Suprapubic skin (tissue), 4 donors: ENCODE measurements around the gene MC4R. TPM values are rescaled to one million over a fixed set of nuclear protein-coding genes. Genes with fewer than 3 reads are reported as not detected.

Experiments used
- DNase-seq, 2 donors: peaks; one replicate each; pipeline ENCODE4 v3.0.0-alpha.2; 2019; ENCODE audit warnings: low spot score in 2 of 2
- H3K27ac ChIP-seq: fragments of 200-600 bp; sonication (generic); one replicate; pipeline ENCODE4 v1.5.1; 2019
- H3K27me3 ChIP-seq: fragments of 200-600 bp; sonication (generic); one replicate; pipeline ENCODE4 v1.5.1; 2019
- H3K36me3 ChIP-seq: fragments of 200-600 bp; sonication (generic); one replicate; pipeline ENCODE4 v1.5.1; 2019
- H3K4me1 ChIP-seq: fragments of 200-600 bp; sonication (generic); one replicate; pipeline ENCODE4 v1.5.1; 2019
- H3K4me3 ChIP-seq: fragments of 200-600 bp; sonication (generic); one replicate; pipeline ENCODE4 v1.5.1; 2019; ENCODE audit warnings: mild to moderate bottlenecking
- H3K9me3 ChIP-seq: fragments of 200-600 bp; sonication (generic); one replicate; pipeline ENCODE4 v1.5.1; 2019
- EP300 ChIP-seq: sonication (generic); formaldehyde crosslinking; IDR thresholded peaks from one replicate; pipeline ENCODE4 v1.6.1; 2017; ENCODE audit warnings: antibody characterized with exemption
- POLR2A ChIP-seq, 2 donors: fragments of 450-650 bp; IDR thresholded peaks; one replicate each; pipeline ENCODE4 v1.6.1; 2017; ENCODE audit warnings: antibody characterized with exemption in 2 of 2, mild to moderate bottlenecking in 2 of 2, moderate library complexity in 2 of 2
- POLR2AphosphoS5 ChIP-seq, 3 donors: sonication (generic); formaldehyde crosslinking; IDR thresholded peaks; one replicate each; pipeline ENCODE4 v1.6.1; 2017; ENCODE audit warnings: antibody characterized with exemption in 3 of 3
- WGBS: methylation state at CpG from one replicate; pipeline ENCODE4 v1.1.5; 2018; 5-methylcytosine and 5-hydroxymethylcytosine counted together
- total RNA-seq, 4 donors: library from RNA; depleted of rRNA; stranded (reverse); fragments of >200 nt; gene quantifications; one replicate each; pipeline ENCODE4 v1.1.0, GENCODE V29; 2016
- TF ChIP-seq, protein P1 (sequence below), 2 donors: fragments of 200-600 bp in 1 of 2; fragments of 450-650 bp in 1 of 2; sonication (generic) in 1 of 2; IDR thresholded peaks; one replicate each; pipeline ENCODE4 v1.5.1; 2016 to 2019; ENCODE audit warnings: antibody characterized with exemption in 2 of 2, mild to moderate bottlenecking in 1 of 2, moderate library complexity in 1 of 2

The MC4R gene
- total RNA-seq, 4 donors from 2014 or later = not detected

DNA sequence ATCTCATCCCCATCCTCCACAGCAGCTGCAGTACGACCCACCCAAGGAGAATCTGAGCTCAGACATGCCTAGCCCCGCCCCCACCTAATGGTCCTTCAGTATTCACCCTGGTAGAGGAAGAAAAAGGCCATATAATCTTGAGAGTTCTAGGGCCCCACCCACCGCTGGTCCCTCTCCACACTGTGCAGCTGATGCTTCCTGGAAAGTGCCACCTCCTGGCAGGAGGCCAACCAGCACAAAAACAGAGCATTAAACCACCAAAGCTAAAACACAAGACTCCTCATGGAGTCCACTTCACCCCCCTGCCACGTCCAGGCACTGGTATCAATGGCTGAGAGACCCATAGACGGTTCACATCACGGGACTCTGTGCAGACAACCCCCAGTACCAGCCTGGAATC, 40.7 kb downstream of the MC4R start:
- no peak for DNase-seq
- Histone ChIP-seq H3K36me3 (no peaks in the 10 kb centered on the region), H3K27ac (no peak overlapping the region), H3K4me1 (no peaks in the 10 kb centered on the region), H3K27me3 (no peaks in the 10 kb centered on the region), H3K9me3 (no peaks in the 10 kb centered on the region), H3K4me3 (no peak overlapping the region)
- TF ChIP-seq EP300 = no peak
- no peak for TF ChIP-seq POLR2AphosphoS5 (IDR thresholded peaks at IDR 0.05)
- TF ChIP-seq POLR2A (IDR thresholded peaks at IDR 0.05) = no peak
- TF ChIP-seq, protein P1, sequence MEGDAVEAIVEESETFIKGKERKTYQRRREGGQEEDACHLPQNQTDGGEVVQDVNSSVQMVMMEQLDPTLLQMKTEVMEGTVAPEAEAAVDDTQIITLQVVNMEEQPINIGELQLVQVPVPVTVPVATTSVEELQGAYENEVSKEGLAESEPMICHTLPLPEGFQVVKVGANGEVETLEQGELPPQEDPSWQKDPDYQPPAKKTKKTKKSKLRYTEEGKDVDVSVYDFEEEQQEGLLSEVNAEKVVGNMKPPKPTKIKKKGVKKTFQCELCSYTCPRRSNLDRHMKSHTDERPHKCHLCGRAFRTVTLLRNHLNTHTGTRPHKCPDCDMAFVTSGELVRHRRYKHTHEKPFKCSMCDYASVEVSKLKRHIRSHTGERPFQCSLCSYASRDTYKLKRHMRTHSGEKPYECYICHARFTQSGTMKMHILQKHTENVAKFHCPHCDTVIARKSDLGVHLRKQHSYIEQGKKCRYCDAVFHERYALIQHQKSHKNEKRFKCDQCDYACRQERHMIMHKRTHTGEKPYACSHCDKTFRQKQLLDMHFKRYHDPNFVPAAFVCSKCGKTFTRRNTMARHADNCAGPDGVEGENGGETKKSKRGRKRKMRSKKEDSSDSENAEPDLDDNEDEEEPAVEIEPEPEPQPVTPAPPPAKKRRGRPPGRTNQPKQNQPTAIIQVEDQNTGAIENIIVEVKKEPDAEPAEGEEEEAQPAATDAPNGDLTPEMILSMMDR (IDR thresholded peaks at IDR 0.05) = no peak
- 83% methylated on average over 6 of the region's 6 CpGs for WGBS

GRCh38 chr18:60329131-60329530, 43.4 kb downstream of the MC4R start:
- Histone ChIP-seq H3K36me3 (no peaks in the 10 kb centered on the region), H3K27ac (no peak overlapping the region), H3K27me3 (no peaks in the 10 kb centered on the region), H3K9me3 (no peaks in the 10 kb centered on the region), H3K4me3 (no peak overlapping the region), H3K4me1 (no peaks in the 10 kb centered on the region)
- DNase-seq = no peak
- TF ChIP-seq EP300 (no peak), POLR2AphosphoS5 (IDR thresholded peaks at IDR 0.05) (no peak), POLR2A (IDR thresholded peaks at IDR 0.05) (no peak)
- TF ChIP-seq, protein P1 (IDR thresholded peaks at IDR 0.05) = no peak

DNA sequence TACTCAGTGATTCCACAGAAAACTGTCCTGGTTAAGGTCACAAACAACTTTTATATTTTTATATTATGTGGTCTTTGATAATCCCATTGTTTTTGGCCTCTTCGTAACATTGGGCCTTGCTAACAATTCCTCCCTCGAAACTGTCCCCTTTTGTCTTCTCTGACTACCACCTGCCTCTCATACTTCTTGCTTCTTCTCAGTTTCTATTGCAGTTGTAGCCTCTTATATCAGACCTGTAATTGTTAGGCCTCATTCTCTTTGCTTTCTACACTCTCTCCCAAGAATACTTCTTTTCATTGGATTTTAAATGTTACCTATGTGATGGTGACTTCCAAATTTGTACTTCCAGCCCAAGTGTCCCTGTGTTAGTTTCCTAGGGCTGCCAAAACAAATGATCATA, 44.7 kb downstream of the MC4R start:
- Histone ChIP-seq H3K4me3 (no peak overlapping the region), H3K4me1 (no peaks in the 10 kb centered on the region), H3K27ac (no peak overlapping the region), H3K36me3 (no peaks in the 10 kb centered on the region), H3K27me3 (no peaks in the 10 kb centered on the region), H3K9me3 (no peaks in the 10 kb centered on the region)
- TF ChIP-seq POLR2AphosphoS5 (IDR thresholded peaks at IDR 0.05) (no peak), POLR2A (IDR thresholded peaks at IDR 0.05) (no peak), EP300 (no peak)
- TF ChIP-seq, protein P1 (IDR thresholded peaks at IDR 0.05) = no peak
- DNase-seq = no peak
- WGBS = 88% methylated on average over 2 of the region's 2 CpGs

DNA sequence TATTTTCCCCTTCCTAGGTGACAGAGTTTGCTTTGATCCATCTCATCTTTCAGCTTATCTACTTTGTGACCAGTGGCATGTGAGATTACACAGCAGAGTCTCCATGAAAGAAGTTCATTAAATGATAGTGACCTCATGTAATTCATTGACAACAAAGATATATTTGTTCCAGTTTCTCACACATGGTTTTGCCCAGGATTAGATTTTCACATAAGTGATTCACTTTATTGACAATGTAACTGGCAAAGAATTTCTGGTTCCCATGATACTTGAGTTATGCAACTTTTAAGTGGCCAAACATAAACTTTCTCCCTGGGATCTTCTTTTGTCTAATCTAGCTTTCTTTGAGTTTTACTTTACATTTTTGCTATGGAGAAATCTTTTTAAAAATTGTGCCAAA, 50.0 kb downstream of the MC4R start:
- Histone ChIP-seq H3K36me3 (no peaks in the 10 kb centered on the region), H3K27ac (no peak overlapping the region), H3K9me3 (no peaks in the 10 kb centered on the region), H3K4me1 (no peaks in the 10 kb centered on the region), H3K4me3 (no peak overlapping the region), H3K27me3 (no peaks in the 10 kb centered on the region)
- no peak for TF ChIP-seq POLR2AphosphoS5 (IDR thresholded peaks at IDR 0.05)
- TF ChIP-seq POLR2A (IDR thresholded peaks at IDR 0.05) = no peak
- no peak for TF ChIP-seq EP300
- TF ChIP-seq, protein P1 (IDR thresholded peaks at IDR 0.05) = no peak
- no peak for DNase-seq
